ENCODE results near the gene HMGB4. TPM values are rescaled to one million over a fixed set of nuclear protein-coding genes. Genes with fewer than 3 reads are reported as not detected.

The HMGB4 gene
- total and polyA plus RNA-seq, 2 experiments from 2014 or later: not detected

DNA sequence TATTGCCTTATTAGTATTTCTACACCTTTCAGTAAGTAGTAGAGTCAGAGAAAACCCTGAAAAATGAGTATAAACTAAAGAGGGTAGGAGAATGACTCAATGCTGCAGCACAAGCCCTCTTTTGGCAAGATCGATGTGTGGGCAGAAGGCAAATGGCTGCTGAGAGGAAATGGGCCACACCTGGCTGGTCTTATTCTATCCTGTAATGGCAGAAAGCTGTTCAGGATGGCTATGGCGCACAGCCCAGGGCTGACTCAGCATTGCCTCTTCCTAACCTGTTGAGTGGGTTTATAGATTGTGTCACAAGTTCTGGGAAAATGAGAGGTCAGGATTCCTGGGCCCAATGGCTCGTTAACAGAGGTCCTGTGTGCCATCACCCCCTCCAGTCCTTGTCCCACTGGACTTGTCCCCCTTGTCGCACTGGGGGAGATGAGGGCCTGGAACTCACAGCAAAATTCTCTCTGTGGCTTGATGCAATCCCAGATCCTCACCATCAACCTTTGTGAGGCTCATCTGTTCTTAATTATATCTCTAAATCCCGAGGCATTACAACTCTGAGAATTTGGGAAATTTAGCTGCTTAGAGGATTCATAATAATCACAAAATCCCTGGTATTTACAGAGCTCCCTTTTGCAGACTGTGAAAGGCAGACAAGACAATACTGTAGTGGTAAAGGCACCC, 13.2 kb downstream of the HMGB4 start:
- Histone ChIP-seq H3K36me3 (no peaks in the 10 kb centered on the region), H3K27me3 (no peaks in the 10 kb centered on the region), H3K4me3 (no peak overlapping the region), H3K27ac (no peak overlapping the region), H3K4me1 (ENCODE audit: low read depth) (no peaks in the 10 kb centered on the region), H3K9me3 (ENCODE audit: low read depth) (no peaks in the 10 kb centered on the region)
- TF ChIP-seq, protein P1, sequence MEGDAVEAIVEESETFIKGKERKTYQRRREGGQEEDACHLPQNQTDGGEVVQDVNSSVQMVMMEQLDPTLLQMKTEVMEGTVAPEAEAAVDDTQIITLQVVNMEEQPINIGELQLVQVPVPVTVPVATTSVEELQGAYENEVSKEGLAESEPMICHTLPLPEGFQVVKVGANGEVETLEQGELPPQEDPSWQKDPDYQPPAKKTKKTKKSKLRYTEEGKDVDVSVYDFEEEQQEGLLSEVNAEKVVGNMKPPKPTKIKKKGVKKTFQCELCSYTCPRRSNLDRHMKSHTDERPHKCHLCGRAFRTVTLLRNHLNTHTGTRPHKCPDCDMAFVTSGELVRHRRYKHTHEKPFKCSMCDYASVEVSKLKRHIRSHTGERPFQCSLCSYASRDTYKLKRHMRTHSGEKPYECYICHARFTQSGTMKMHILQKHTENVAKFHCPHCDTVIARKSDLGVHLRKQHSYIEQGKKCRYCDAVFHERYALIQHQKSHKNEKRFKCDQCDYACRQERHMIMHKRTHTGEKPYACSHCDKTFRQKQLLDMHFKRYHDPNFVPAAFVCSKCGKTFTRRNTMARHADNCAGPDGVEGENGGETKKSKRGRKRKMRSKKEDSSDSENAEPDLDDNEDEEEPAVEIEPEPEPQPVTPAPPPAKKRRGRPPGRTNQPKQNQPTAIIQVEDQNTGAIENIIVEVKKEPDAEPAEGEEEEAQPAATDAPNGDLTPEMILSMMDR (IDR thresholded peaks at IDR 0.05; ENCODE audit: low read depth, low read length): no peak
- DNase-seq (ENCODE audit: low read depth in 1 of 2, low spot score in 1 of 2): peak in 1 of 2 donors; percentile 15

GRCh38 chr1:33878392-33878791, 14.5 kb downstream of the HMGB4 start:
- Histone ChIP-seq H3K9me3 (ENCODE audit: low read depth) (no peaks in the 10 kb centered on the region), H3K36me3 (no peaks in the 10 kb centered on the region), H3K27me3 (no peaks in the 10 kb centered on the region), H3K27ac (no peak overlapping the region), H3K4me3 (no peak overlapping the region), H3K4me1 (ENCODE audit: low read depth) (no peaks in the 10 kb centered on the region)
- no peak for DNase-seq (ENCODE audit: low read depth in 1 of 2, low spot score in 1 of 2)
- TF ChIP-seq, protein P1 (IDR thresholded peaks at IDR 0.05; ENCODE audit: low read depth, low read length): no peak

DNA sequence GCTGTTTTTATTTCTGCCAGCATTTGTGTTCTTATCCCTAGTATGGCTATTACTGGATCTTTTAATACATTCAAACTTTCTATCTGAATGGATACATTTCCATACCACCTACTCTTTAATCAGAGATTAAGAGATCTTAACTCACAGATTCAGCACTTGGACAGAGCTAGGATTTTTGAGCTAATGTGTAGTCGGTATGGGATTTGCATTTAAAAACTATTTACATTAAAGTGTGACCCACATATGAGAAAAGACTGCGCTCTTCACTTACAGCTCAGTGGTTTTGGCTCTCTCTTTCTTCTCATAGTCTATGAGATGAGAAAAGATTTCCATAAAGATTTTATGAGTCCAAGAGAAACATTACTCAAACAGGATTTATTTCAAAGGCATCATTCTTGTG, 16.4 kb downstream of the HMGB4 start:
- H3K27me3 ChIP-seq: no peaks in the 10 kb centered on the region
- H3K4me3 ChIP-seq: no peak overlapping the region
- DNase-seq (ENCODE audit: low read depth in 1 of 2, low spot score in 1 of 2): peak in 1 of 2 donors; percentile 40
- no peak overlapping the region for H3K27ac ChIP-seq
- H3K9me3 ChIP-seq (ENCODE audit: low read depth): no peaks in the 10 kb centered on the region
- no peaks in the 10 kb centered on the region for H3K36me3 ChIP-seq
- no peaks in the 10 kb centered on the region for H3K4me1 ChIP-seq (ENCODE audit: low read depth)
- TF ChIP-seq, protein P1 (IDR thresholded peaks at IDR 0.05; ENCODE audit: low read depth, low read length): no peak

DNA sequence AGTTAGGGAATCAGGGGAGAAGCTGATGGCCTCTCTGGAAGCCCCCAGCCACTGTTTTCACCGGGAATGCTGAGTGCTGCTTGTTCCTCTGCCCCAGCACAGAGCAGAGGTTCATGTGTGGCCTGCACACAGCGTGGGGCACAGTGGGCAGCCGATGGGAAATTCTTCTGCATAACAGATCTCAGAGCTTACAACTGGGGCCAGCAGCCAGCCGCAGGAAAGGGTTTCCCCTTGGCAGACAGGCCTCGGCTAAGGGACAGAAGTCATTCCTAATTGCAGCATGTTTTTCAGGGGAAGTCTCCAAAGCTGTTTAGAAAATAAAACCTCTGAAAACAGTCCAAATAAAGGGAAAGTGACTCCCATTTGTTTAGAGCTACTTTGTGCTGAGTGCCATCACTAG, 22.6 kb downstream of the HMGB4 start:
- Histone ChIP-seq H3K9me3 (ENCODE audit: low read depth) (no peaks in the 10 kb centered on the region), H3K36me3 (no peaks in the 10 kb centered on the region), H3K4me1 (ENCODE audit: low read depth) (no peaks in the 10 kb centered on the region), H3K4me3 (no peak overlapping the region), H3K27me3 (no peaks in the 10 kb centered on the region), H3K27ac (no peak overlapping the region)
- TF ChIP-seq, protein P1 (IDR thresholded peaks at IDR 0.05; ENCODE audit: low read depth, low read length): no peak
- DNase-seq (ENCODE audit: low read depth in 1 of 2, low spot score in 1 of 2): no peak

GRCh38 chr1:33893147-33893830, 29.4 kb downstream of the HMGB4 start:
- TF ChIP-seq, protein P1 (IDR thresholded peaks at IDR 0.05; ENCODE audit: low read depth, low read length): no peak
- H3K27me3 ChIP-seq: no peaks in the 10 kb centered on the region
- peak; percentile 35 to 41 for DNase-seq (ENCODE audit: low read depth in 1 of 2, low spot score in 1 of 2)
- H3K27ac ChIP-seq: no peak overlapping the region
- H3K4me3 ChIP-seq: no peak overlapping the region
- no peaks in the 10 kb centered on the region for H3K4me1 ChIP-seq (ENCODE audit: low read depth)
- no peaks in the 10 kb centered on the region for H3K36me3 ChIP-seq
- no peaks in the 10 kb centered on the region for H3K9me3 ChIP-seq (ENCODE audit: low read depth)

Measured in cardiac muscle cell (in vitro differentiated cells and primary cell).